A549 (cell line): Measurements from ENCODE around the gene PYGB. TPM values are rescaled to one million over a fixed set of nuclear protein-coding genes. Genes with fewer than 3 reads are reported as not detected.
"Not testable (repeated sequence)": the region's sequence is repeated elsewhere in the genome, so short reads cannot be mapped to it uniquely, and the experiment has no call there.

Source experiments
- ATAC-seq, 2 experiments: fragments of 200-7000 bp in 1 of 2; fragments of >200 bp in 1 of 2; cut with Nextera tagmentation in 1 of 2; cut with Tn5 transposase in 1 of 2; 3 replicates each; pipeline versions ENCODE4 v1.8.0 to v1.9.1; 2018 to 2020; ENCODE audit warnings: mild to moderate bottlenecking in 1 of 2, moderate library complexity in 1 of 2
- CTCF ChIA-PET: fragments of 300-600 bp; sonication (Branson Sonifier 250); formaldehyde crosslinking; extraction: SDS; loops from one replicate; lab custom pipeline; 2021; ENCODE audit warnings: antibody characterized with exemption, inconsistent platforms; lab: Yijun Ruan, JAX
- POLR2A ChIA-PET: fragments of 350-600 bp; formaldehyde crosslinking; extraction: SDS; loops from one replicate; lab custom pipeline; 2021; ENCODE audit warnings: antibody characterized with exemption, inconsistent platforms; lab: Yijun Ruan, JAX
- DNase-seq, 2 experiments: peaks; one replicate each; pipeline versions ENCODE4 v3.0.0 to v3.0.0-alpha.2; 2011 to 2016; ENCODE audit warnings: low read depth in 1 of 2, low spot score in 1 of 2
- FAIRE-seq: peaks from 2 replicates; lab custom pipeline; 2011; peaks lifted over from hg19 to GRCh38; lab: Jason Lieb, UNC
- H3K27ac ChIP-seq, 2 experiments: fragments of >200 bp; sonication (Bioruptor Twin); formaldehyde crosslinking; 3 replicates each; pipeline ENCODE4 v1.5.1; 2016 to 2017
- H3K4me1 ChIP-seq: fragments of >200 bp; sonication (Bioruptor Twin); formaldehyde crosslinking; 3 replicates; pipeline ENCODE4 v1.6.1; 2016
- H3K4me2 ChIP-seq: fragments of >200 bp; sonication (Bioruptor Twin); formaldehyde crosslinking; 3 replicates; pipeline ENCODE4 v1.6.1; 2016
- H3K4me3 ChIP-seq: fragments of >200 bp; sonication (Bioruptor Twin); formaldehyde crosslinking; 3 replicates; pipeline ENCODE4 v1.5.1; 2016
- H3K9me3 ChIP-seq: fragments of >200 bp; sonication (Bioruptor Twin); formaldehyde crosslinking; 3 replicates; pipeline ENCODE4 v1.6.1; 2016
- BHLHE40 ChIP-seq: IDR thresholded peaks from 2 replicates; pipeline ENCODE4 v1.6.1; 2012; ENCODE audit warnings: low read depth, low read length, inconsistent platforms
- CBX2 ChIP-seq: fragments of 200-600 bp; sonication (generic); IDR thresholded peaks from 2 replicates; pipeline ENCODE4 v1.6.1; 2016; ENCODE audit warnings: low read depth, mild to moderate bottlenecking, borderline replicate concordance
- CBX8 ChIP-seq: fragments of 200-600 bp; sonication (generic); IDR thresholded peaks from 2 replicates; pipeline ENCODE4 v1.6.1; 2016
- CHD2 ChIP-seq: fragments of 150-350 bp; IDR thresholded peaks from 2 replicates; pipeline ENCODE4 v1.6.1; 2014; ENCODE audit warnings: low read length; ENCODE audit not compliant: partially characterized antibody
- E2F6 ChIP-seq: IDR thresholded peaks from 2 replicates; pipeline ENCODE4 v1.6.1; 2012; ENCODE audit warnings: low read depth, borderline replicate concordance
- FOSL2 ChIP-seq, 2 experiments: fragments of 450-650 bp in 1 of 2; fragments of >200 bp in 1 of 2; sonication (Bioruptor Twin) in 1 of 2; formaldehyde crosslinking; IDR thresholded peaks; 2 replicates each; pipeline versions ENCODE4 v1.5.0 to v1.6.1; 2016 to 2020; ENCODE audit warnings: mild to moderate bottlenecking in 1 of 2, moderate library complexity in 1 of 2
- HDAC2 ChIP-seq: fragments of 200-600 bp; sonication (generic); IDR thresholded peaks from 2 replicates; pipeline ENCODE4 v1.6.1; 2016
- HEYL ChIP-seq: fragments of 250-450 bp; sonication (Bioruptor Pico); IDR thresholded peaks from 2 replicates; pipeline ENCODE4 v1.8.0; 2021; ENCODE audit warnings: mild to moderate bottlenecking, moderate library complexity
- HOXA7 ChIP-seq: fragments of 250-450 bp; sonication (Bioruptor Pico); IDR thresholded peaks from 2 replicates; pipeline ENCODE4 v1.5.0; 2020; ENCODE audit warnings: mild to moderate bottlenecking, moderate library complexity
- MAZ ChIP-seq: fragments of 150-350 bp; IDR thresholded peaks from 2 replicates; pipeline ENCODE4 v1.6.1; 2014; ENCODE audit warnings: antibody characterized with exemption, low read depth, low read length, borderline replicate concordance
- MYC ChIP-seq: IDR thresholded peaks from 2 replicates; pipeline ENCODE4 v1.6.1; 2012; ENCODE audit warnings: mild to moderate bottlenecking, inconsistent platforms, low read length, improper control_type of control experiment, borderline replicate concordance
- NPAS2 ChIP-seq: fragments of 250-450 bp; sonication (Bioruptor Pico); IDR thresholded peaks from 2 replicates; pipeline ENCODE4 v1.8.0; 2022; ENCODE audit warnings: mild to moderate bottlenecking, moderate library complexity, borderline replicate concordance
- NR3C1 ChIP-seq: fragments of >200 bp; sonication (Bioruptor Twin); formaldehyde crosslinking; IDR thresholded peaks from 3 replicates; pipeline ENCODE4 v1.6.1; 2017
- PHF8 ChIP-seq: fragments of 200-600 bp; sonication (generic); IDR thresholded peaks from 2 replicates; pipeline ENCODE4 v1.6.1; 2016; ENCODE audit warnings: low read depth, mild to moderate bottlenecking, antibody characterized with exemption, moderate library complexity, borderline replicate concordance
- POLR2A ChIP-seq: IDR thresholded peaks from 2 replicates; pipeline ENCODE4 v1.6.1; 2012; ENCODE audit warnings: mild to moderate bottlenecking, low read length
- POLR2AphosphoS2 ChIP-seq: conservative IDR thresholded peaks from 2 replicates; pipeline ENCODE4 v1.6.1; 2012; ENCODE audit warnings: low read length, improper control_type of control experiment, inconsistent platforms
- RAD21 ChIP-seq, 2 experiments: fragments of >200 bp in 1 of 2; sonication (Bioruptor Twin) in 1 of 2; formaldehyde crosslinking in 1 of 2; IDR thresholded peaks in 1 of 2; conservative IDR thresholded peaks in 1 of 2; 2 replicates in 1 of 2; 3 replicates in 1 of 2; pipeline ENCODE4 v1.6.1; 2012 to 2018; ENCODE audit warnings: inconsistent platforms in 1 of 2
- RFX5 ChIP-seq: fragments of 450-650 bp; IDR thresholded peaks from 2 replicates; pipeline ENCODE4 v1.7.1; 2014; ENCODE audit warnings: antibody characterized with exemption, mild to moderate bottlenecking, moderate library complexity
- SMC3 ChIP-seq: fragments of >200 bp; sonication (Bioruptor Twin); formaldehyde crosslinking; IDR thresholded peaks from 3 replicates; pipeline ENCODE4 v1.6.1; 2018; ENCODE audit warnings: inconsistent platforms
- ZC3H11A ChIP-seq: fragments of 450-650 bp; IDR thresholded peaks from 2 replicates; pipeline ENCODE4 v1.6.1; 2014; ENCODE audit warnings: antibody characterized with exemption, mild to moderate bottlenecking
- ZNF302 ChIP-seq: fragments of 250-450 bp; sonication (Bioruptor Pico); IDR thresholded peaks from 2 replicates; pipeline ENCODE4 v1.9.0; 2021; ENCODE audit warnings: inconsistent platforms, mild to moderate bottlenecking, moderate library complexity
- ZSCAN20 ChIP-seq: fragments of 250-450 bp; sonication (Bioruptor Pico); IDR thresholded peaks from 2 replicates; pipeline ENCODE4 v1.8.0; 2022; ENCODE audit warnings: mild to moderate bottlenecking, moderate library complexity
- WGBS: methylation state at CpG from one replicate; pipeline ENCODE4 v1.1.6; 2017; ENCODE audit errors: missing lambda C conversion rate; 5-methylcytosine and 5-hydroxymethylcytosine counted together
- polyA plus RNA-seq, 4 experiments: library from polyadenylated mRNA; depleted of rRNA in 3 of 4; stranded (reverse); fragments of >200 nt; fragmentation: RNase III in 1 of 4; extraction: RNeasy Plus Mini Kit Qiagen cat#74134 plus additional on column Dnase treatment in 1 of 4; gene quantifications; 2 replicates in 3 of 4; 3 replicates in 1 of 4; pipeline ENCODE4 v1.2.3, GENCODE V29; 2011 to 2017

PYGB gene
- polyA plus RNA-seq, 2 of the 4 experiments (the other 2 are of a cell fraction), result 93.2 to 100 TPM

- FAIRE-seq (no peak), ATAC-seq (no peak), DNase-seq (no peak)
- H3K4me1 ChIP-seq, result peaks cover 8% of the 10 kb centered on the region; the same call in 1 of the 3 replicates
- H3K4me2 ChIP-seq, result no peak overlapping the region
- no peak overlapping the region for H3K27ac ChIP-seq
- TF ChIP-seq HDAC2, result no peak
- no peak for TF ChIP-seq FOSL2 (IDR thresholded peaks at IDR 0.05)
- TF ChIP-seq FOSL2 (CRISPR knock-in tag; IDR thresholded peaks at IDR 0.05), result no peak
- TF ChIP-seq RAD21 (conservative IDR thresholded peaks at IDR 0.05 in 1 of 2, IDR thresholded peaks at IDR 0.05 in 1 of 2), result no peak
- TF ChIP-seq MAZ, result no peak
- no peak for TF ChIP-seq CBX8
- TF ChIP-seq HEYL (CRISPR knock-in tag), result no peak
- no peak for TF ChIP-seq CBX2
- no peak for TF ChIP-seq POLR2AphosphoS2
- no peak for TF ChIP-seq NPAS2
- no peak for TF ChIP-seq ZSCAN20
- no peak for TF ChIP-seq ZC3H11A
- TF ChIP-seq POLR2A, result no peak
- no peaks in the 10 kb centered on the region for H3K9me3 ChIP-seq
- ChIA-PET POLR2A (interaction anchor here (0.7 kb wide), 1 partner anchor 14 kb away, joined by 3 read pairs; no protein-coding TSS in a partner anchor), CTCF (interaction anchor here (0.7 to 3.4 kb wide), 7 partner anchors 8 to 334 kb away, joined by 3 to 21 read pairs (median 5); no protein-coding TSS in a partner anchor)
- 86% methylated on average over 7 of the region's 7 CpGs for WGBS
- no peak overlapping the region for H3K4me3 ChIP-seq
Measured at GRCh38 chr20:25327521-25328235, 79.8 kb downstream of the PYGB start.

DNA sequence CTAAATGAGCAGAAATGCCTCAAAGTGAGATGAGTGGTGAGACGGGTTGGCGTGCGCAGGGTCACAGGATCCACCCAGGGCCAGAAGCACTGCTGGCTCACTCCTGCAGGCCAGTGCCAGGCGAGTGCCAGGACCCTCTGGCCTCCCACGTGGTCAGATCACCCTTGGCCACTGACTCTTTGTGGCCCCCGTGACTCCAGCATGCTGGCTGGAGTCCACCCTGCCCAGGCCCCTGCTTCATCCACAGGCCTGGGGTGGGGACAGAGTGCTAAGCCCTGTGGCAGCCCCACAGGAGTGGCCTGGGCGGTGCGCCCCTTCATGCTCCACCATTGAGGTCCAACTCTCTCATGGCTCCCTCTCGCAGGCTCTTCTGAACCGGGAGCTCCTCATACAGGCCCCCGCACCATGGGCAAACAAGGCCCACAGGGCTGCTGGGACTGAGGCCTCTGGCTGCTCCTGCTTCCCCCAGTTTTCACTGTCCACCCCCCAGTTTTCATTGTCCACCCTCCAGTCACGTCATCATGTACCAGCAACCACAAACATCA lies 81.1 kb downstream of the PYGB start:
- FAIRE-seq, result no peak
- CTCF ChIA-PET, result interaction anchor here (1.1 to 1.9 kb wide), 3 partner anchors 13 to 335 kb away, joined by 3 to 6 read pairs (median 4); no protein-coding TSS in a partner anchor
- H3K4me1 ChIP-seq, result peaks cover 8% of the 10 kb centered on the region; the same call in 1 of the 3 replicates
- TF ChIP-seq PHF8 (no peak), HOXA7 (CRISPR knock-in tag) (no peak), MYC (no peak), BHLHE40 (no peak), ZC3H11A (no peak), SMC3 (no peak), ZNF302 (CRISPR knock-in tag) (no peak), NPAS2 (no peak), POLR2AphosphoS2 (no peak), E2F6 (no peak), CHD2 (no peak), NR3C1 (no peak), RFX5 (no peak)
- TF ChIP-seq, all 56 proteins: peak for 0
- POLR2A ChIA-PET, result interaction anchor here (0.6 kb wide), 1 partner anchor 62 kb away, joined by 3 read pairs; the partner anchor contains the start of gene ABHD12
- Histone ChIP-seq H3K9me3 (no peaks in the 10 kb centered on the region), H3K27ac (no peak overlapping the region; a peak in 1 of 6 replicates), H3K4me2 (no peak overlapping the region), H3K4me3 (no peak overlapping the region)
- 92% methylated on average over 12 of the region's 12 CpGs for WGBS
- DNase-seq (no peak), ATAC-seq (no peak; a peak in 1 of 6 replicates)

DNA sequence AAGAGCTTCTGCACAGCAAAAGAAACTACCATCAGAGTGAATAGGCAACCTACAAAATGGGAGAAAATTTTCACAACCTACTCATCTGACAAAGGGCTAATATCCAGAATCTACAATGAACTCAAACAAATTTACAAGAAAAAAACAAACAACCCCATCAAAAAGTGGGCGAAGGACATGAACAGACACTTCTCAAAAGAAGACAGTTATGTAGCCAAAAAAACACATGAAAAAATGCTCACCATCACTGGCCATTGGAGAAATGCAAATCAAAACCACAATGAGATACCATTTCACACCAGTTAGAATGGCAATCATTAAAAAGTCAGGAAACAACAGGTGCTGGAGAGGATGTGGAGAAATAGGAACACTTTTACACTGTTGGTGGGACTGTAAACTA lies 87.1 kb downstream of the PYGB start:
- FAIRE-seq, CTCF ChIA-PET: not testable (repeated sequence)
- WGBS, result 91% methylated on average over 1 of the region's 1 CpG

More for the DNA sequence above, 87.1 kb downstream of the PYGB start:
- ATAC-seq, H3K9me3 ChIP-seq, POLR2A ChIA-PET, H3K4me3 ChIP-seq, DNase-seq, H3K27ac ChIP-seq, H3K4me2 ChIP-seq: not testable (repeated sequence)
- peaks cover 22% of the 10 kb centered on the region; the same call in 2 of the 3 replicates for H3K4me1 ChIP-seq
